ENCODE results near the gene TELO2.
A peak's percentile ranks its signal among the peaks of the same experiment; 100 is the strongest.

TELO2 gene

DNA sequence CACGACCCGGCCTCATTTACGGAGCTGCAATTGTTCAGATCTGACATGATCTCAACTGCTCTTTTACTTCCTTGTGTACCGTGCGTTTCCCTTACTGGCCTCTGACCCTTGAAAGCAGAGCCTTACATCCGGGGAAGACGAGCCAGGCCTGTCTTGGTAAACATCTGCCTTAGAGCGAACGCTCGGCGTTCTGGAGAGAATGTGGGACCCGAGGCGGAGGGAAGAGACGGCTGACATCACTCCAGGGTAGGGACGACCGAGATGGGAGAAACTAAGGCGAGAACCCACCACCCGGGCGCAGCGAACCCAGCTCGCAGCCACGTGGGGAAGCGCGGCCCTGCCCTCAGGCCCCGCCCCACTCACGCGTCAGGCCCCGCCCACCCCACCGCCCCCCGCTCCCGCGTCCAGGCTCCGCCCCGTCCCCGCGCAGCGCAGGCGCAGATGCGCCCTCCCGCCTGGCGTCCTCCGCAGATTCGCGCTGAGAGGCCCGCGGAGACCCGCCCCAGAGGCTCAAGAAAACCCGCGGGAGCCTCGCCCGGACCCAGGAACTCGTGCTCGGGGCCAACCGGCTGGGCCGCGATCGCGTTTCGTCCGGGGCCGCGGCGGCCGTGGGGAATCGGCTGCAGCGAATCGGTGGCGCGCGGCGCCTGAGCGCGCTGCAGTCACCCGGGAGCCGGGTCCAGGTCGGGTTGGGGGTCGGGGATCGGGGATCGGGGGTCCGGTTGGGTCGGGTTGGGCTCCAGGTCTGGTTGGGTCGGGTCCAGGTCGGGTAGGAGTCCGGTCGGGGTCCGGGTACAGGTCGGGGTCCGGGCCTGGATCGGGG lies at the start of gene TELO2:
Gene TELO2 (plus strand): TSS at position 438 of the 823 bp plus-strand sequence. CDS start 922 bp downstream, outside the sequence.
- peak; percentile 39 for DNase-seq

DNA sequence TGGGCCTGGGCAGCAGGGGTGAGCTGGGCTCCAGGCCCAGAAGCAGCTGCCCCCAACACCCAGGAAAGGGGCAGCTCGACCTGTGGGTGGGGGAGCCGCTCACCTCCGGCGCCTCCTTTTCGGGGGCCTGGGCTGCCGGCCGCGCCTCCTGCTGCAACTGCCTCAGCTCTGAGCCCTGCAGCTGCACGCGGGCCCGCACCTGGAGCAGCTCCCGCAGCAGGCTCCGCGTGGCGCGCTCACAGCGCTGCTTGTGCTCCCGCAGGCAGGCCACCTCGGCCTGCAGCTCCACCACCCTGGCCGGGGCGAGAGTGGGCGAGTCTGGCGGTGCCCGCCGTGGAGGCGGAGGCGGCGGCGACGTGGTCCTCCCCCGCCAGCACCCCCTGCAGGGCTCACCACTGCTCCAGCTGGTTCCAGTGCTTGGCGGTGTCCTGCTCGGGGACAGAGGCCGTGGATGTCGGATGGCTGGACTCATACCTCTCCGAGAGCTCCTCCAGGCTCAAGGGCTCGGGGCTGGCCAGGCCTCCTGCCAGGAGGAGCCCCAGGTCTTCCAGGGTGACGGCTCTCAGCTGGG lies 49.7 kb upstream of the TELO2 start:
- DNase-seq, result no peak

DNA sequence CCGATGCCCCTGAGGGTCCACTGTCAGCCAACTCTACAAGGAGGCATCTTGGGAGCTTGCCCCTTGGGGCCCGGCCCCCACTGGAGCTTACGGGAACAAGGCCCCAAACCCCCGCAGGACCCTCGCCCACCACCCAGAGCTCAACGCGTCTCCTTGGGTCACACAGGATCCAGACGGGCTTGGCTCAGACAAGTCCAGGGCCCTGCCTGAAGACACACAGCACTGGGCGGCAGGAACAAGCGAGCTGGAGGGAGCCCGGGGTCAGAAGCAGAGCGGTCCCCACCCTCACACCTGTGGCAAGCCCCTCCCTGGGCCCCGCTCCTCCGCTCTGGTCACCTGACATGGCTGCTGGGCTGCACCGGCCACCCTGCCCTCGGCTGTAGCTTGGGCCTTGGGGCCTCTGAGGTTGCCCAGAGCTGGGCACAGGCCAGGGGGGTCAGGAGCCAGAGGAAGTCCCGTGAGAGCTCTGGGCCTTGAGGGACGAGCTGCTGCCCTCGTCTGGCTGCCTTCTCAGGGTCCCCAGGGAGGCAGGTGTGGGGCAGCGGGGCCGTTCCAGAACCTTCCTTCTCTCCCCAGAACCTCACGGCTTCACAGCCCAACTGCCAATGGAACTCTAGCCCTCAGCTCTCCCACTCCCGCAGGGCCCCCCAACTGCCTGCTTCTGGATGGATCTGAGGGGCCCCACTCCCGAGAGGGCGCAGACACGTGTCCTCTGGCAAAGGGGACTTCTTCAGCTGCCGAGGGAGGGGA lies 49.0 kb upstream of the TELO2 start, which contains the start of gene CCDC154:
Gene CCDC154 (minus strand): TSS at position 577 of the 750 bp plus-strand sequence. CDS start 234 bp downstream, at position 343.
- DNase-seq, result no peak

DNA sequence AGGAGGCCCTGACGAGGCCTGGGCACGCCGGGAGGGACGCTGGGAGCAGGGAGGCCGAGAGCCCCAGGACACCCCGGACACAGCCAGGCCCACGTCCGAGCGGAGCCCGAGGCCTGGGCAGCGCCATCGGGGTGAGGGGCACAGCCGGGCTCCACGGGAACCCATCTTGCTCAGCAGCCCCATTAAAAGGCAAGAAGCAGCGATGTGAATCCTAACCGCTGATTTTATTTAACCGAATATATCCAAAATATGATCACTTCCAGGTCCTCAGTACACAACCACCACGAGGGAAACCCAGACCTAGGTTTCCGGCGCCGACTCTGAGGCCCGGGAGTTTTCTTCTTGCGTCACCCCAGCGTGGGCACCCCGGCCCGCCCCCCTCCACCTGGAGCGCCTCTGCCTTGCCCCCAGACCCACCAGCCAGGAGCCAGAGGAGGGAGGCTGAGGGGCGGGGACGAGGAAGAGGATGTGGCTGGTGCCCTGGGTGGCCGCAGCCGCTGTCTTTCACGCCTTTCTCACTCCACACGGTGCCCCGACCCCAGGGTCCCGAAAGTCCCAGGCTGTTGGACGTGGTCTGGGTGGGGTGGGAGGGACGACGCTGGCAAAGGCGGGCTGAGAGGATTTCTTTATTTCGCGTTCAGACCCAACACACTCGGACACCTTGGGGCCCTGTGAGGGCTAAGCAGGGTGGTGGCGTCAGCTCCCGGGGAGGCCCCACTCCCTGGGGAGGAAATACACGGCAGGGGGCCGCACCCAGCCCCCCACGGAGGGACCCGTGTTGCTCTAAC lies 48.2 kb upstream of the TELO2 start:
- DNase-seq, result no peak

DNA sequence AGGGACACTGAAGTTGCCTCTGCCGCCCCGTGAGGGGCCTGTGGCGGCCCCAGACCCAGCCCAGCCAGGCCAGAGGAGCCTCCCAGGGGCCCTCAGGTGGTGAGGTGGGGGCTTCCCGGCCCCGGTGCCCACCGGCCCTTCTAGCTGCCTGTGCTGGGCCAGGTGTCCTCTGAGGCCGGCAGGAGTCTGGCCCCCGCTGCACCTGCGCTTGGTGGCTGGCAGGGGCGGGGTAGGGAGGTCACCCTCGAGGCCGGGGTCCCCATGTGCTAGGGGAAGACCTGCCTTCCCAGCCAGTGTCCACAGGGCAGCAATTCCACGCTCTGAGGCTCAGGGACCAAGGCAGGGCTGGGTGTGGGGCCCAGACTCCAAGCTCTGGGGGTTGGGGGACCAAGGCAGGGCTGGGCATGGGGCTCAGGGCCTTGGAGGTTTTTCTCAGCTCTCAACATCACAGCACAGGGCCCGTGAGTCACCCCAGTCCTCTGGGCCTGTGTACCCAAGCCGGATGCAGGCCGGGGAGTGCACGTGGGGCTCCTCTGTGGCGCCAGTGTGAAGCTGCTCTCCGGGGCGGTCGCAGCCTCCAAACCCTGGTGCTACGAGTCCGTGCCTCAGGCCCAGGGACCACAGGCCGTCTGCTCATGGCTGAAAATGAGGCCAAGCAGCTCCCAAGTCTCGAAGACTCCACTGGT lies 47.5 kb upstream of the TELO2 start:
- DNase-seq, result no peak

GRCh38 chr16:1446296-1447080 lies 46.7 kb upstream of the TELO2 start:
- no peak for DNase-seq

- DNase-seq, result no peak
Observed at GRCh38 chr16:1447965-1448364, 45.2 kb upstream of the TELO2 start.

DNA sequence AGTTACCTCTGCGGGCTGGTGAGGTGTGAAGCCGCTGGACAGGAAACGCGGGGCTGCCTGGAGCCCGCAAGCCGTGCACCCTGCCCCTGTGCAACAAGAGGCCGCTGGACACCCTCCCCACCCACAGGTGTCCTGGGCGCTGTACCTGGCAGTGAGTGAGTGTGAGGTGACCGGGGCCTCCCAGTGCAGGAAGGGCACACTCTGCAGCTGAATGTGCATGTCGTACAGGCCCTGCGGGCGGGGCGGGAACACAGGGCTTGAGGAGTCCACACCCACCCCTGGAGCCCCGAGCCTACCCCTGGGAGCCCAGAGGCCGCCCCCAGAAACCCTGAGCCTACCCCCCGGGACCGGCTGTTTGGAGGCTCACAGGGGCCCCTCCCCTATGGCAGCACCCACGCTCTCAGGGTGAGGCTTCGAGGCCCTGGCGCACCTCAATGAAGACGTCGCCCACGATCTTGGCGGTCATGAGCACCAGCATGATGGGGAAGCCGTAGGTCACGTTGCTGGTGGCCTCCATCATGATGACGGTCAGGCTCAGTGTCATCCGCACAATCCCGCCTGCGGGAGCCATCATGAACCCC lies 44.5 kb upstream of the TELO2 start:
- DNase-seq, result no peak

DNA sequence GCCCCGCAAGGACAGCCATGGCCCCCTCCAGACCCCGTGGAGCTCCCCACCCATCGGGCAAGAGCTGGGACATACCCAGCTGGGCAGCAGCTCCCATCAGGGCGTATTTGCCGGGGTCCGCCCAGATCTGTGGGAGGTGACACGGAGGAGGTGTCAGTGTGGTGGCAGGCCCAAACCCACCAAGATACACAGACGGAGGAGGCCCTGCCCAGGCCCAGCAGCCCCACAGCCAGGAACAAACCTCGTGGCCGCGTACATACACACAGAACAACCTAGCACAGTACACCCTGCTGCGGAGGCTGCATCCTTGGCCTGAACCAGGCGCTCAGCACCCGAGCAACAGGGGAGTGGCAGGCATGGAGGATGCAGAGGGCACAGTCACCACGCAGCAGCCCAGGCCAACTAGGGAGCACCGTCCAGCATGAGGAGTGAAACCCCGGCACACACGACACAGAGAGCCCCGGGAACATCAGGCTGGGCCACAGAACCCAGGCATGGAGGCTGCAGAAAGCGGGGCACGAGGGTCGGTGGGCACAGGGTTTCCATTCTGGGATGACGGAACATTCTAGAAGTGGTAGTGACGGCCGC lies 43.9 kb upstream of the TELO2 start:
- DNase-seq, result no peak

DNA sequence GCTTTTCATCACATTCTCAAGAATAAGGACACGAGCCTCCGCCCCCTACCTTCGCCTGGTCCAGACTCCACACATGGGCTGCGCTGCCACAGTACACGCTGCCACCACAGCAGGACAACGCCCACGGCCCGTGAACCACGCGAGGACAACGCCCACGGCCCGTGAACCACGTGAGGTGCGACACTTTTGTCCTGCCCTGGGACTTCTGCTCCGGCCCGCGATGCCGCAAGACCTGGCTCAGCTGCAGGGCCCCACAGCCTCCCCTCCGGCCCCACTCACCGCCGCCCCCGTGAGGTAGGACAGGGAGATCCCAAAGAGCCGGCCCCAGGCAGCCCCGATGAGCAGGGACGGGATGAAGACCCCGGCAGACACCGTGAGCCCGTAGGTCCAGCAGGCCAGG lies 42.9 kb upstream of the TELO2 start:
- DNase-seq, result no peak

GRCh38 chr16:1450841-1451240 lies 42.3 kb upstream of the TELO2 start:
- no peak for DNase-seq

DNA sequence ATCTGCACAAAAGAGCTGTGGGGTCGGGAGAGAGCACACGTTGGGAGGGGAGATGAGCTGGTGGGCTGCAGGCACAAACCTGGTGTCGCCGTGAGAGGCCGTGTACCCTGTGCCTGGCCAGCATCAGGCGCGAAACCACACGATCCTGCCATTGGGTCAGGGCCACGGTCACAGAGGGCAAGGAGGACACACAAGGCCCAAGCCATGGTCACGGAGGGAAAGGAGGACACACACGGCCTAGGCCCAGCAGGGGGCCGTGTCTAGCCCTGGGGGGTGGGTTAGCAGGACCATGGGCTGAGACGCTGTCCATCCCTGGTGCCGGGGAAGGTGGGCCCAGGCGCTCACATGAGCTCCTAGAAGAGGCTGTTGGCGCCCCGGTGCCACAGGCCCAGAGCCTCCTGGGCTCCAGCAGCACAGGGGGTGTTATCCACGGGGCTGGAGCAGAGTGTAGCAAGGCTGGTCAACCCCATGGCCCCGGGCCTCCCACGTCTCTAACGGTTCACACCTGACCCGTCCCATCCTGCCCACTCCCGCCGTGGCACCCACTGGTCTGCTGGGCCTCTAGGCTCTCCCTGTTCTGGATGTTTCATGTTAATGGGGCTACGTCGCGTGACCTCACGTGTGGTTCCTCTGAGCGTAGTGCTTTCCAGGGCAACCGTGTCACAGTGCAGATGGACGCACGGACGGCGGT lies 41.3 kb upstream of the TELO2 start:
- no peak for DNase-seq

DNA sequence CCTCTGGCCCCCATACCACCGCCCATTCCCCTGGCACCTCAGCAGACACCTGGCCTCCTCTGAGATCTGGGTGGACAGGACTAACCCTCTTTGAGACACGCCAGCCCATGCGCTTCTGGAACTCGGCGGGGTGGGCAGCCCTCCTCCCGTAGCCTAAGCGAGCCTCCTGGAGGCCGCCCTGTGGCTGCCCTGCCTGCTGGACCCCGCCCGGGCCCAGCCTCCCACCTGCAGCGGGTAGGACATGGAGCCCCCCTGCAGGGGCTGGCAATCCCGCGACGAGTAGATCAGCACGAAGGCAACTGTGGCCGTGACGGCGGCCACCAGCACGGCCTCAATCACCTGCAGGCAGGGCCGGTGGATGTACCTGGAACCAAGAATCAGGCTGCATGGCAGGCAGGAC lies 40.6 kb upstream of the TELO2 start:
- no peak for DNase-seq

DNA sequence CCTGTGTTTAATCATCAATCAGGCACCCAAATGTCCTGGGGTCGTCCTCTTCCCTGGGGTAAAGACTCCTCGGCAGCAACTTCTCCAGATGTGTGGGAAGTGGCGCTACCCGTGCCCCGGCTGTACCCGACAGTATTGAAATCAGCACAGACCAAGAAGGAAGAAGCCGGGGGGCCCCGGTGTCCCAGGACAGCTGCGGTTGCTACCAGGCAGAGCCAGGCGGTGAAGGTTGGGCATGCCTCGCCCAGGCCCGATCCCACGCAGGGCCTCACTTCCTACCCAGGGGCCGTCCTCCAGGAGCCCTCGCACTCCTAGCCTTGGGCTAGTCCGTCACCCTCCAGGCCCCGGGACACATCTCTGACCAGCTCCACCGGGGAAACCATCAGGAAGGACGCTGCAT lies 39.8 kb upstream of the TELO2 start:
- DNase-seq, result no peak

GRCh38 chr16:1454561-1454960 lies 38.6 kb upstream of the TELO2 start:
- no peak for DNase-seq

GRCh38 chr16:1455190-1456171 lies 37.7 kb upstream of the TELO2 start:
- no peak for DNase-seq

DNA sequence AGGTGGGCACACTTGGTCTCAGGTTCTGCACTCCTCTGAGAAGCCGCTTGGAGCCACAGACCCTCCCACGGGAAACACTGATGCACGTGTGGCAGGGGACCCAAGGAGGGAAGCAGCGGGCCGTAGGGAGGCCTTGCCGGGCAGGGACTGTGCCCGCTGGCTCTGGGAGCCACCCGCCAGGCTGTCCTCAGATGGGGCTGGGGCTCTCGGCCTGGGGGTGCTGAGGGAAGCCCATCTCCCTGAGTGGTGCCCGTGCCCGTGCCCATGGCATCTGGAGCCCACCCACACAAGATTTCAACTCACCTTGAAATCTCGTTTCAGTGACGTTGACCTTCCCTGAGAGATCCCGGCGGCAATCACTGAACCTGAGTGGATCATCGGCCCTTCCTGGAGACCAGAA lies 36.2 kb upstream of the TELO2 start:
- DNase-seq, result no peak

DNA sequence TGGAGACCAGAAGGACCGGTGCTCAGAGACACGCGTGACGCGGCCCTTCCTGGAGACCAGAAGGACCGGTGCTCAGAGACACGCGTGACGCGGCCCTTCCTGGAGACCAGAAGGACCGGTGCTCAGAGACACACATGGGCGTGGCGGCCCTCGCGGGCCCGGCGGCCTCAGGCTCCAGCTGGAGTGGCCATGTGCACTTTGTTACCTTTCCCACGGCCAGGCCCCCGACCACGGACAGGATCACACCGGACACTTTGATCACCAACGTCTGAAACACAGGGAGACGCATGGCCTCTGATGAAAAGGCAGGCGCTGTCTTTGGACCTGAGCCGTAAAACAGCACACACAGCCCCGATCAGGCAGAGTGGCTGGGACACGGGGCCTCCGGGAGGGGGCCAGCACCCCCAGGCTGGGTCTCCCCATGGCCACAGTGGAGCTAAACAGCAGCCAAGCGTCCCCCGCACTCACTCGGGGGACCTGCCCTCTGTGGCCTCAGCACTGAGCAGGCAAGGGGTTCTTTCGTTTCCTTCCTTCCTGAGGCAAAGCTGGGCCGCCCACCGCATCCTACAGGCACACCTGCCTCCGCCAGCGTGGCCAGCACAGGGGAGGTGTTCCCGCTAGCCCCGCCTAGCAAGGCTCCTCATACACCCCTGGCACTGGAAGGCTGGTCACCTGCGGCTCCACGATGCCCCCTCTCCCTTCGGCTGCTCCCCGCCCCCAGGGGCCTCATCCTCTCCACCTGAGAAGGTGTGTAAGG lies 35.5 kb upstream of the TELO2 start:
- no peak for DNase-seq

Measured in NCI-H1105 (cell line).